Measurements from ENCODE around the gene TTI1. TPM values are rescaled to one million over a fixed set of nuclear protein-coding genes. Genes with fewer than 3 reads are reported as not detected.

Gene TTI1
- total RNA-seq, 1 donor from 2014 or later = 13.4 TPM

GRCh38 chr20:37955511-37955910 lies 77.7 kb downstream of the TTI1 start:
- no peaks in the 10 kb centered on the region for H3K36me3 ChIP-seq (ENCODE audit: insufficient read depth, low read length)
- H3K27me3 ChIP-seq (ENCODE audit: insufficient read depth, low read length) = peaks cover 21% of the 10 kb centered on the region
- H3K4me3 Mint-ChIP-seq (ENCODE audit: unreplicated experiment) = no peak overlapping the region
- H3K4me1 Mint-ChIP-seq (ENCODE audit: low read depth, unreplicated experiment) = no peaks in the 10 kb centered on the region
- H3K4me2 ChIP-seq (ENCODE audit: low read length) = no peak overlapping the region
- no peaks in the 10 kb centered on the region for H3K36me3 Mint-ChIP-seq (ENCODE audit: low read depth, unreplicated experiment)
- no peaks in the 10 kb centered on the region for H3K4me1 ChIP-seq (ENCODE audit: insufficient read depth, low read length)
- no peak overlapping the region for H2AFZ ChIP-seq (ENCODE audit: low read depth, low read length)
- H3K27ac ChIP-seq (ENCODE audit: low read depth, low read length) = no peak overlapping the region
- peaks cover 5% of the 10 kb centered on the region for H3K9me3 Mint-ChIP-seq (ENCODE audit: unreplicated experiment)
- H3K4me3 ChIP-seq (ENCODE audit: insufficient read depth, low read depth, low read length) = no peak overlapping the region
- H3K9ac ChIP-seq (ENCODE audit: low read length) = no peak overlapping the region
- TF ChIP-seq EZH2 (IDR thresholded peaks at IDR 0.05; ENCODE audit: insufficient read depth, low read length) = no peak
- TF ChIP-seq, protein P1, sequence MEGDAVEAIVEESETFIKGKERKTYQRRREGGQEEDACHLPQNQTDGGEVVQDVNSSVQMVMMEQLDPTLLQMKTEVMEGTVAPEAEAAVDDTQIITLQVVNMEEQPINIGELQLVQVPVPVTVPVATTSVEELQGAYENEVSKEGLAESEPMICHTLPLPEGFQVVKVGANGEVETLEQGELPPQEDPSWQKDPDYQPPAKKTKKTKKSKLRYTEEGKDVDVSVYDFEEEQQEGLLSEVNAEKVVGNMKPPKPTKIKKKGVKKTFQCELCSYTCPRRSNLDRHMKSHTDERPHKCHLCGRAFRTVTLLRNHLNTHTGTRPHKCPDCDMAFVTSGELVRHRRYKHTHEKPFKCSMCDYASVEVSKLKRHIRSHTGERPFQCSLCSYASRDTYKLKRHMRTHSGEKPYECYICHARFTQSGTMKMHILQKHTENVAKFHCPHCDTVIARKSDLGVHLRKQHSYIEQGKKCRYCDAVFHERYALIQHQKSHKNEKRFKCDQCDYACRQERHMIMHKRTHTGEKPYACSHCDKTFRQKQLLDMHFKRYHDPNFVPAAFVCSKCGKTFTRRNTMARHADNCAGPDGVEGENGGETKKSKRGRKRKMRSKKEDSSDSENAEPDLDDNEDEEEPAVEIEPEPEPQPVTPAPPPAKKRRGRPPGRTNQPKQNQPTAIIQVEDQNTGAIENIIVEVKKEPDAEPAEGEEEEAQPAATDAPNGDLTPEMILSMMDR (IDR thresholded peaks at IDR 0.05; ENCODE audit: insufficient read depth, low read depth, low read length) = no peak
- no peaks in the 10 kb centered on the region for H4K20me1 ChIP-seq (ENCODE audit: insufficient read depth, low read length)
- H3K27me3 Mint-ChIP-seq (ENCODE audit: low read depth, unreplicated experiment) = peaks cover 15% of the 10 kb centered on the region
- H3K9me3 ChIP-seq (ENCODE audit: insufficient read depth, low read depth, low read length) = no peaks in the 10 kb centered on the region
- DNase-seq (ENCODE audit: low read depth) (no peak), FAIRE-seq (no peak)
- H3K79me2 ChIP-seq (ENCODE audit: insufficient read depth, low read length) = no peaks in the 10 kb centered on the region
- no peak overlapping the region for H3K27ac Mint-ChIP-seq (ENCODE audit: unreplicated experiment)

DNA sequence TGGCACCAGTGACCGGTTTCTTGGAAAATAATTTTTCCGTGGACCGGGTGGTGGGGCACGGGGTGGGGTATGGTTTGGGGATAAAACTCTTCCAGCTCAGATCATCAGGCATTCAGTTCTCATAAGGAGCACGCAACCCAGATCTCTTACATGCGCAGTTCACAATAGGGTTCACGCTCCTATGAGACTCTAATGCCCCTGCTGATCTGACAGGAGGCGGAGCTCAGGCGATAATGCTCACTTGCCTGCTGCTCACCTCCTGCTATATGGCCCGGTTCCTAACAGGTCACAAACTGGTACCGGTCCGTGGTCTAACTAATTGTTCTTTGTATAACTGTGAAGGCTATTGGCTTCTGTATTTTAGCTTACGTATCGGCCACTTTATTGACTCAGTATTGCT lies 78.6 kb downstream of the TTI1 start:
- Histone ChIP-seq H3K4me3 (ENCODE audit: insufficient read depth, low read depth, low read length) (no peak overlapping the region), H3K36me3 (ENCODE audit: insufficient read depth, low read length) (no peaks in the 10 kb centered on the region), H3K4me1 (ENCODE audit: insufficient read depth, low read length) (no peaks in the 10 kb centered on the region), H2AFZ (ENCODE audit: low read depth, low read length) (no peak overlapping the region), H3K27ac (ENCODE audit: low read depth, low read length) (no peak overlapping the region), H3K79me2 (ENCODE audit: insufficient read depth, low read length) (no peaks in the 10 kb centered on the region), H4K20me1 (ENCODE audit: insufficient read depth, low read length) (no peaks in the 10 kb centered on the region), H3K27me3 (ENCODE audit: insufficient read depth, low read length) (peaks cover 21% of the 10 kb centered on the region), H3K9ac (ENCODE audit: low read length) (no peak overlapping the region), H3K4me2 (ENCODE audit: low read length) (no peak overlapping the region), H3K9me3 (ENCODE audit: insufficient read depth, low read depth, low read length) (no peaks in the 10 kb centered on the region)
- TF ChIP-seq EZH2 (IDR thresholded peaks at IDR 0.05; ENCODE audit: insufficient read depth, low read length) = no peak
- TF ChIP-seq, protein P1 (IDR thresholded peaks at IDR 0.05; ENCODE audit: insufficient read depth, low read depth, low read length) = no peak
- no peaks in the 10 kb centered on the region for H3K4me1 Mint-ChIP-seq (ENCODE audit: low read depth, unreplicated experiment)
- no peak overlapping the region for H3K27ac Mint-ChIP-seq (ENCODE audit: unreplicated experiment)
- H3K9me3 Mint-ChIP-seq (ENCODE audit: unreplicated experiment) = peaks cover 5% of the 10 kb centered on the region
- no peaks in the 10 kb centered on the region for H3K36me3 Mint-ChIP-seq (ENCODE audit: low read depth, unreplicated experiment)
- no peak for FAIRE-seq
- H3K27me3 Mint-ChIP-seq (ENCODE audit: low read depth, unreplicated experiment) = peaks cover 15% of the 10 kb centered on the region
- H3K4me3 Mint-ChIP-seq (ENCODE audit: unreplicated experiment) = no peak overlapping the region
- DNase-seq (ENCODE audit: low read depth) = no peak

GRCh38 chr20:37954190-37954589 lies 79.1 kb downstream of the TTI1 start:
- FAIRE-seq (no peak), DNase-seq (ENCODE audit: low read depth) (no peak)
- H3K27ac Mint-ChIP-seq (ENCODE audit: unreplicated experiment) = no peak overlapping the region
- H3K9me3 ChIP-seq (ENCODE audit: insufficient read depth, low read depth, low read length) = no peaks in the 10 kb centered on the region
- H3K27me3 Mint-ChIP-seq (ENCODE audit: low read depth, unreplicated experiment) = peaks cover 15% of the 10 kb centered on the region
- no peak overlapping the region for H3K4me3 ChIP-seq (ENCODE audit: insufficient read depth, low read depth, low read length)
- no peaks in the 10 kb centered on the region for H4K20me1 ChIP-seq (ENCODE audit: insufficient read depth, low read length)
- no peaks in the 10 kb centered on the region for H3K4me1 ChIP-seq (ENCODE audit: insufficient read depth, low read length)
- no peak overlapping the region for H3K4me3 Mint-ChIP-seq (ENCODE audit: unreplicated experiment)
- no peak overlapping the region for H3K27ac ChIP-seq (ENCODE audit: low read depth, low read length)
- no peak overlapping the region for H3K4me2 ChIP-seq (ENCODE audit: low read length)
- no peak overlapping the region for H2AFZ ChIP-seq (ENCODE audit: low read depth, low read length)
- no peaks in the 10 kb centered on the region for H3K79me2 ChIP-seq (ENCODE audit: insufficient read depth, low read length)
- no peak overlapping the region for H3K9ac ChIP-seq (ENCODE audit: low read length)
- TF ChIP-seq EZH2 (IDR thresholded peaks at IDR 0.05; ENCODE audit: insufficient read depth, low read length) = no peak
- TF ChIP-seq, protein P1 (IDR thresholded peaks at IDR 0.05; ENCODE audit: insufficient read depth, low read depth, low read length) = no peak
- H3K36me3 ChIP-seq (ENCODE audit: insufficient read depth, low read length) = no peaks in the 10 kb centered on the region
- H3K27me3 ChIP-seq (ENCODE audit: insufficient read depth, low read length) = peaks cover 21% of the 10 kb centered on the region
- H3K4me1 Mint-ChIP-seq (ENCODE audit: low read depth, unreplicated experiment) = no peaks in the 10 kb centered on the region
- peaks cover 5% of the 10 kb centered on the region for H3K9me3 Mint-ChIP-seq (ENCODE audit: unreplicated experiment)
- H3K36me3 Mint-ChIP-seq (ENCODE audit: low read depth, unreplicated experiment) = no peaks in the 10 kb centered on the region
